NCI-H146 treated with DMSO at 0.1 percent for 48 hours (cell line): ENCODE measurements around the gene SFT2D1.

Experiments
- DNase-seq: peaks from one replicate; lab custom pipeline; 2025; ENCODE audit not compliant: unreplicated experiment; lab: John Stamatoyannopoulos, UW

The SFT2D1 gene

GRCh38 chr6:166308033-166308768, 34.1 kb downstream of the SFT2D1 start, which contains the start of gene PRR18:
PRR18 (minus strand) TSS chr6:166308392; CDS start chr6:166308142, 250 bp downstream.
- DNase-seq, result peak; percentile 58

DNA sequence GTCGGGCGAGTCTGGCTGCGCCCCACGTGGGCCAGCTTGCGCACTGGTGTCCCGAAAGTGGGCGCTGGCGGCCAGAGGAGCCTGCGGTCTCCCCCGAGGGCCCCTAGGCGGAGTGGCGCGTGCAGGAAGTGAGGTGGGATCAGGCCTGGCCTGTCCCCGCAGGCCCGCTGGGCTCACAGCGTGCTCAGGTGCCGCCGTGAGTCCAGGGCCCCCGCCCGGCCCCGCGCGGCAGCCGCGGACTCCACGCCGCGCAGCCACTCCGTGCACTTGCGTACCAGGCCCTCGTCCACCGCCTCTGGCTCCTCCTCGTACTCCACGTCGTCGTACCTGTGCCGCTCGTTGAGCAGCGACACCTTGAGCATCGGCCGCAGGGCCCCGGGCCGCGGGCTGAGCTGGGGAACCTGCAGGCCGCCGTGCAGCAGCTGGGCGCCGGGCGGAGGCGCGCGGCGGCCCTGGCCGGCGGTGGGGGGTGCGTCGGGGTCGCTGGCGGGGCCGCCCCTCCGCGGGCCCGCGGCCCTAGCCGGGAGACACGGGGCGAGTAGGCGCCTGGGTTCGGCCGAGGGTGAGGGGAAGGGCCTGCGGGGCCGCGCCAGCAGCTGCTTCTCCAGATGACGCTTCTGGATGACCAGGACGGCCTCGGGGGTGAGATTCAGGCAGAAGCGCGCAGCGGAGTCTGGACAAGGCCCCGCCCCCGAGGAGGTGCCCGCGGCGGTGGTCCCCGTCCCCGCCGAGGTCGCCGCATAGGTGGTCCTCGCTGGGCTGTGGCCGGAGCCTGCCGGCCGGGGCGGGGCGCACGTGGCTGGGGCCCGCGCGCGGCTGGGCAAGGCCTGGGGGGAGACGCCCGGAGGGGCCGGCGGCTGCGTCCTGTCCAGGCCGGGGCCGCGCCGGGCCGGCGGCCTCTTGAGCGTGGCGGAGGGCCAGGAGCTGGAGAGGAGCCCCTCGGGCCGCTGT, 35.0 kb downstream of the SFT2D1 start:
- peak; percentile 71 for DNase-seq

DNA sequence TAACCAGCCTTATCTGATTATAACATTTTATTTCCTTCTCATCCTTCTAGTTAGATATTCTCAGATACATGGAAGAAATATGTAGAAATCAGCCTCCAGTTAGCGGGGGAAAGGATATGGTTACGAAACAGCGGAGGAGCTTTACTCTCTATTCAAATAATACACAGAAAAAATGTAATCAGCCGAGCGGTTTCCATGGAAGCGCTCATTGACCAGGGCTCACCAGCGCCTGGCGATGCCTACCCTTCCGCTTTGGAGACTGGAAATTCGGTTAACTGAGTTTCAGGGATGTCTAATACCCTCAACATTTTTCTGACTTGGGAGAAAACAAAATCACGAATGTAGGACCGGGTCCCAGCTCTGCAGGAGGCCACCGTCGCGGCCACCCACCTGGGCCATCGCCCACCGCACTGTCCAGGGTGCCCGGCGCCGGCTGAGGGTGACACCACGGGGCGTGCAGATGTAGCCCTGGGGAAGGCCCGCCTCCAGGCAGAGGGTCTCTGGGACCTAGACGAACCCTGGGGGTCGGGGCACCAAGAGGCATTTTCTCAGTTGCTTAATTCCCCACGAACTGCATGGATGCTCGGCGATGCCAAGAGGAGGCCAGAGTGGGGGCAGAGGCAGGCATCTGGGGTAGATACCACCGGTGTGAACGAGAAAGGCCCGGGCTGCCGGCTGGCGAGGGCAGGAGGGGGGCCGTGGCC, 35.8 kb downstream of the SFT2D1 start:
- peak; percentile 71 for DNase-seq

DNA sequence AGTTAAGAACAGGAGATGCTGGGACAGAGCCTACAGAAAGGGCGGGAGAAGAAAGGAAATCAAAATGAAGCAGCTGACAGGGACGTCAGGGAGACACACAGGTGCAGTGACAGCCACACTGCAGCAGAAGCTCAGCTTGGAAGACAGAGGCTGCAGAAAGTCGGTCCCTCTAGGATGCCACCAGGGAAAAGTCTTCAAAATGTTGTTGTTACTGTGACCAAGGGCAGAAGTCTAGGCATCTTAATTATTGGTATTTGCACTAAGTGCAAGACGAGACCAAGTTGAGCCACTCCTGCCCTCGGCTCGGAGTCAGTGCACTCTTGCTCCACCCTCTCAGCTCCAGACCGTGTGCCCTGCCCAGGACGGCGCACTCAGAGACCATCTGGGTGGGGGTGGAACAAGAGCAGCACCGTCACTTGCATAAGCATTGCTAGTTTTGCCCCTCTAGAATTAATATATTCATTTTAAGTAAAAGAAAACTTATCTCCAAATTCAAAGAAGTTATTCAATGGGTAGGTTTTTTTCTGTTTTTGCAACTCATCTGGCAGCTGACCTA, 36.7 kb downstream of the SFT2D1 start:
- peak; percentile 44 for DNase-seq

DNA sequence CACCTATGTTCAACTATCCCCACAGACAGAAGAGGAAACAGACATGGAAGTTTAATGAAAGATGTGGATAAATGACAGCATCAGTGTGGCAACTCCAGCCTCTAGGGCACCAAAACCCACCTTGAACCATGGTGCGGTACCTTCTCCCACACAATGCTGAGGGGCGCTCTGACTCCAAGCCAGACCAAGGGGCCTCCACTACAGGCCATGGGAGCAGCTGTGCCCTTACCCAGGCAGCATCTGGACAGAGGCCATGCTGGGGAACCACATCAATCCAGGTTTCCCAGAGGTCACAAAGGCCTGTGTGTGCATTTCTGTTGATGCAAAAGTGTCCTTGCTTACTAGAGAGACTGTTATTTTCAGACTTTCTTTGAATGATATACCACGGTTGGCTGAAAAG, 38.2 kb downstream of the SFT2D1 start:
- DNase-seq, result no peak

DNA sequence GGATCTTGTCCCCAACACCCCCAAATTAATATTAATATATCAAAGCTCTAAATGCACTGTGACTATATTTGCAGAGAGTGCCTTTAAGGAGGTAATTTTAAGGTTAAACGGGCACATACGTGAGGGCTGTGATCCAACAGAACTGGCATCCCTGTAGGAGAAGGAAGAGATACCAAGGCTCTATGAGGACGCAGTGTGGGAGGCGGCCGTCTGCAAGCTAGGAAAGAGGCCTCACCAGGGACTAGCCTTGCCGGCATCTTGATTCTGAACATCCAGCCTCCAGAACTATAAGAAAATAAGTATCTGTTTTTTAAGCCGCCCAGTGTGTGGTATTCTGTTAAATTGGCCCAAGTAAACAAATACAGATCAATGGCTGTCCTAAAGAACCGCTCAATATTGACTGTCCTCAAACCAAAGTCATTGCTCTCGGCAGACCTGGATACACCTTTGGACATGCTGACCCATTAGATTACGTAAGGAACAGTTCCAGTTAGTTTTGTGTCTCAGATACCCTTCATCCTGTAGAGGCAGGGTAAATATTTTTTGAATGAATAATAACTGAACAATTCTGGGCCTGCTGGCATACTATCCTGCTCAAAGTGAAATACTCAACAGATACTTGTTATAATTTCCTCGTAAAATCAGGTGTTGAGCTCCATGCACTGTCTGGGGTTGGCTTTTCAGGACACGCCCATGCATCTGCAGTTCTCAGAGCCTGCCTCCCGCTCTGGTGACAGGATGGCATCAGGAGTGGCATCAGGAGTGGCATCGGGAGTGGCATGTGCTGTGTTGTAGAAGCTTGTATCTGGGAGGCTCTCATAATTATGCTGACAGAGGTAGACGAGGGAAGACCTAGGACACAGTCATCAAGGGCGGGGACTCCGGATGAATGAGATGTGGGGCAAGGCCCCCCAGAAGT, 40.5 kb downstream of the SFT2D1 start:
- DNase-seq, result no peak

DNA sequence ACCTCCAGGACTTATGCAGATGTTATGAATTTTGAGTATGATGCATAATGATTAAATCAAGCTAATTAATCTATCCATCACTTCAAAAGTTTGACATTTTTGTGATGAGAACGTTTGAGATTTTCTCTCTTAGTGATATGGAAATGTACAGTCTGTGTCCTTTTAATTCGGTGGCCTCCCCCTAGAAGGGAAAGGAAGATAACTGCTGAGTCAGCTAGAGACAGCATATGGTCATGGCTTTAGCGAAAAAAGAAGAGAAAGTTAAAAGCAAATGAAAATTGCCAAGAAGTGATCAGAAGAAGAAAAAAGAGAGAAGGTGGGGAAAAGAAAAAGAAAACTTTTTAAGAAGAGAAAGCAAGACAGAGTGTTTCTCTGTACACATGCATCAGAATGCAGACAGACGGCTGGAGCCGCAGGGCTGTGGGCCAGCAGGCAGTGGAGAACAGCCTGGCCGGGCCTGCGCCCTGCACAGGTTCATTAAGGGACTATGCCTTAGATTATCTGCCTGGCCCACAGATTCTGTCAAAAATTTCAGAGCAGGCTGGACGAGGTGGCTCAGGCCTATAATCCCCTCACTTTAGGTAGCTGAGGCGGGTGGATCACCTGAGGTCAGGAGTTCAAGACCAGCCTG, 41.9 kb downstream of the SFT2D1 start:
- no peak for DNase-seq

GRCh38 chr6:166297606-166298005, 44.7 kb downstream of the SFT2D1 start:
- no peak for DNase-seq

DNA sequence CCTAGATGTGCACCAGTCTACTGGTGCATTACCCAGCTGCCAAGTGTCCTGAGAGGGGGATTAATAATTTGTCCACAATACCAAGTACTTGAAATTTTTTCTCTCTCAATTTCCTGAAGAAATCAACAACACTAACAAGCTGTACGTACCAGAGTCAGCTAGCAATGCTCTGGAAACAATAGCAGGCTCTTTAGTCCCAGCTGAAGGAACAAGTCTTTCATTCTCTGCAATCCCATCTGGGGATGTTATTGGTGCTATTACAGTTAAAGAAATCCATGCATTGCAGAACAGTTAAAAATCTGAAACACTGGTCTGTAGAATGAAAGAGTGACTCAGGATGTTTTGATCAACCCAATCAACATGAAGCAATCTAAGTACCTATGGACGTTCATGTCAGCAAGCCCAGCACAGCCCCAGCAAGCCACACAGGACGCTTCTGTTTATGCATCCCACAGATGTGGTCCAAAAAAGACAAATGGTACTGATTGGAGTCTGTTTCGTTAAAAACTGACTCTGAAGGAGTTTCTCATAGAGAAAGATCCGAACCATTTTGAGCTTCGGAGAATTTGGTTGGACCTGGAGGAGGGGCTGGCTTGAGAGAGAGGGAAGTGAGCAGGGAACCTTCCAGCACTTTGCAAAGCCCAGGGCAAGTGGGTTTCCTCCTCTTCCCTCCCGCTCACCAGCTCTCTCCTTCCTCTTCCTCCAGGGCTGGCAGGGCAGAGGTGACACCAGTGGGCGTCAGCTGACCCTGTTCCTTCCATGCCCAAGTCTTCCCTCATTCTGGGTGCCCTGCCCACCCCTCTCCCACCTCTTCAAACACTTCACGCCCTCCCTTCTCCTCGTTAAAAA, 46.1 kb downstream of the SFT2D1 start:
- no peak for DNase-seq

GRCh38 chr6:166293731-166294584, 48.4 kb downstream of the SFT2D1 start:
- no peak for DNase-seq

GRCh38 chr6:166289207-166290060, 52.9 kb downstream of the SFT2D1 start:
- no peak for DNase-seq

DNA sequence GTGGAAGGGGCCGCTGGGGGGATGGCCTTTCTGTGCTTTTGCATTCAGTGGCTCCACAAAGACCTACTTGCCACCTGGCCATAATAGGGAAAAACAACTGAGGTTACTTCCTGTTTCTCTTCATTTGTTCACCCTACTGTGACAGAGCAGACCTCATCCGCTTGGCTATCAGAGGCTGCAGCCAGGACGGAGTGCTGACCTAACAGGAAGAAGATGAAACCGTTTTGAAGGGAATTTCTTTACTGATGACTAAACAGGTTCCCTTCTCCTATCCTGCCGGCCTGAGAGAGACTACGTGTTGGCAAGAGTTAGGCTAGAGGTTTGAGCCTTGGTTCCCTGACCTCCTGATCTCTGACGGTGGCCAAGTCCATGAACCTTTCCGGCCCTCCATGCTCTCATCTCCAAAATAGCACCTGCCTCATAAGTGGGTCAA, 55.5 kb downstream of the SFT2D1 start:
- no peak for DNase-seq

DNA sequence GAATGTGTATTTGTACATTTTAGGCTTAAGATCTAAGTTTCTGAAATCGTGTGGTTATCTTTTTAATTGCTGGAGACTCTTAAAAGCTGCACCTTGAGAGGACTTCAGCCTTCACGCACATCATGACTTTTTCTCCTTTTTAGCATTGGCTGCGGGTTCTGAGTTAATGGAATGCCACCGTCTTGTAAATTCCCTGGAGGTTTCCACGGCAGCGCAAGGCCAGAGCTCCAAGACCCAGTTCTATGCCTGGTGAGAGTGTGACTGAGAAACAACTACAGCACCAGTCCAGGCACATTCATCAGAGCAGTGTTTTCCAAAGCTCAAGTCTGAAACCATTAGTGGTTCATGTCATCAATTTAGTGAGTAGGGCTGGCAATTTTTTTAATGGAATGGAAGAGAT, 57.1 kb downstream of the SFT2D1 start:
- no peak for DNase-seq

- DNase-seq, result no peak
These were observed 57.7 kb downstream of the SFT2D1 start for GRCh38 chr6:166284640-166285039.

- DNase-seq, result no peak
These were observed 59.8 kb downstream of the SFT2D1 start for GRCh38 chr6:166282394-166283032.

GRCh38 chr6:166281104-166281503, 61.2 kb downstream of the SFT2D1 start:
- no peak for DNase-seq

DNA sequence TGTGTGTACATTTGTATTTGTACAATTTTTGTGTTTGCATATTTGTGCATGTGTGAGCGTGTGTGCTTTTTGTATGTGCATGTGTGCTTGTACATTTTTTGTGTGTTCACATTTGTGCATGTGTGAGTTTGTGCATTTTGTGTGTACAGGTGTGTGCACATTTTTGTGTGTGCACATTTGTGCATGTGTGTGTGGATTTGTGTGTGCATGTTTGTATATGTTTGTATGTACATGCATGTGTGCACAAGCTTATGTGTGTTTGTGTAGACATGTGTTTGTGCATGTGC, 63.0 kb downstream of the SFT2D1 start:
- DNase-seq, result no peak
